ENCODE data around the gene ADCY6.
"Not testable (repeated sequence)": the region's sequence is repeated elsewhere in the genome, so short reads cannot be mapped to it uniquely, and the experiment has no call there.

The ADCY6 gene

DNA sequence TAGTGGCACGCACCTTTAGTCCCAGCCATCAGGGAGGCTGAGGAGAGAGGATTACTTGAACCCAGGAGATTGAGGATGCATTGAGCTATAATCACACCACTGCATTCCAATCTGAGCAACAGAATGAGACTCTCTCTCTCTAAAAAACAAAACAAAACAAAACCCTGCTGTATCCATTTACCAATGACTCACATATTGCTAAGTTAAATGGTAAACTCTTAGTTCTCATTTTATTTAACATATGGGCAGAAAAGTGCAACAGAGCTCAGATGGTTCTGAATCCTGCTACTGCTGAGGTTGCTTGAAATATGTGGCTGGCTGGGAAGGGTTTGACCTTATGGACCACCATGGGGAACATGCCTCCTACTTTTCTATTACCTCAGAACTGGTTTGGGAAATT, 38.7 kb downstream of the ADCY6 start:
- no peak for DNase-seq

DNA sequence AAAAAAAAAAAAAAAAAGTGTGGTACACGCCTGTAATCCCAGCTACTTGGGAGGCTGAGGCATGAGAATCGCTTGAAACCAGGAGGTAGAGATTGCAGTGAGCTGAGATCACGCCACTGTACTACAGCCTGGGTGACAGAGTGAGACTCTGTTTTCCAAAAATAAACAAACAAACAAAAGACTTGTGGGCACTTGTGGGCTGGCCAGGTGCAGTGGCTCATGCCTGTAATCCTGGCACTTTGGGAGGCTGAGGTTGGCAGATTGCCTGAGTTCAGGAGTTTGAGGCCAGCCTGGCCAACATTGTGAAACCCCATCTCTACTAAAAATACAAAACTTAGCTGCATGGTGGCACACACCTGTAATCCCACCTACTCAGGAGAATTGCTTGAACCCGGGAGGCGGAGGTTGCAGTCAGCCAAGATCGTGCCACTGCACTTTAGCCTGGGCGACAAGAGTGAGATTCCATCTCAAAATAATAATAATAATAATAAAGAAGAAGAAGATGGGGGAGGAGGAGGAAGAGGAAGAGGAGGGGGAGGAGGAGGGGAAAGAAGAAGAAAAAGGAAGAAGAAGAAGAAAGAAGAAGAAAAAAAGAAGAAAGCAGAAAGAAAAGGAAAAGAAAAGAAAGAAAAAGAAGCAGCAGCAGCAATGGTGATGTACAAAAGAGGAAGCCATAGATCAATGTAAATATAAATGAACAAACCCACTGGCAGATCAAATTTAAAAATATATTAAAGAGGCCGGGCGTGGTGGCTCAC, 44.5 kb downstream of the ADCY6 start:
- DNase-seq: no peak

DNA sequence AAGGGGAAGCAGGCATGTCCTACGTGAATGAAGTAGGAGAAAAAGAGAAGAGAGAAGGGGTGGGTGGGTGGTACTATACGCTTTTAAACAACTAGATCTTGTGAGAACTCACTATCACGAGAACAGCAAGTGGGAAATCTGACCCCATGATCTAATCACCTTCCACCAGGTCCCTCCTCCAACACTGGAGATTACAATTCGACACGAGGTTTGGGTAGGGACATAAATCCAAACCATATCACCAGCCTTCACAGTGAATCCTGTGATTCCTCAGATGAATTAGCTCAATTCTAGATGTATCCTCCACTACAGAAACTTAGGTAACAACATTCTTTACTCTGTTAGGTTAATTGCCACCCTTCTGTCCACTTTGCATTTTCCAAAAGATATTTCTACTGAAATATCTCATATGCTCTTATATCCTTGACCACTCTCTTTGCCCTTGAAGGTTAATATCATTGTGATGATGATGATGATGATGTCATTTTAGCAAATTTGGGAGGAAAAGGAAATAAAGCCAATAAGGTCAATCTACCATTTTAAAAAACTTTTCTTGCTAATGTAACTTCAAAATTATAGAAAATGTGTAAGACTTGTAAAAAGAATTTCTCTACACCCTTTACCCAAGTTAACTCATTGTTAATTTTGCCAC, 49.1 kb downstream of the ADCY6 start:
- no peak for DNase-seq

DNA sequence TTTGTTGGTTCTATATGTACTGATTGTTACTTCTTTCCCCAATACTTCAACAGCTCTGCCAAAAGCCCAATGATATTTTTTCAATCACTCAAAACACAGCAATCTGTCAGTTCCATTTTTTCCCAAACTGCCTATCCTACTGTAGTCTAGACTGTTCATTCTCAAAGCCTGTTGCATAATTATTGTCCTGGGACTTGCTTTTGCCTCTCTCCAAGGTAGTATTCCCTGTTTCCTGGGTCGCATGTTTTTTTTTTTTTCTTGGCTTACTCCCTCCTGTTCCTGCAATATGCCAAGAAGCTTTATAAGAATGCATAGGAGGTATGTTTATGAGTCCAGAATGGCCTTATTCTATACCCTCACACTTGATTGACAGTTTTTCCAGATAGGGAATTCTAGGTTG, 52.4 kb downstream of the ADCY6 start:
- no peak for DNase-seq

DNA sequence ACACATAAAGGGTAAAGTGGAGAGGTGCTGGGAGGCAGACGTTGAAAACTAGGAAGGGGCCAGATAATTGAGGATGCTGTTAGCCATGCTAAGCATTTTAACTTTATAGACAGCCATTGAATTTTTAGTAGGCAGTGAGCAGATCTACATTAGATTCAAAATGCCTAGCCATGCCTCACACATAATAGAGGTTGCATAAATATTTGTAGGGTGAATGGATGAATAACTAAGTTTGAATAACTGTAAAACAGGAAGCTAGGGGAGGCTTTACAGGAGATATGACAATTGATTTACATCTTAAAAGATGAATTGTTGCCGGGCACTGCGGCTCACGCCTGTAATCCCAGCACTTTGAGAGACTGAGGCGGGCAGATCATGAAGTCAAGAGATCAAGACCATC, 60.1 kb downstream of the ADCY6 start:
- DNase-seq: no peak

DNA sequence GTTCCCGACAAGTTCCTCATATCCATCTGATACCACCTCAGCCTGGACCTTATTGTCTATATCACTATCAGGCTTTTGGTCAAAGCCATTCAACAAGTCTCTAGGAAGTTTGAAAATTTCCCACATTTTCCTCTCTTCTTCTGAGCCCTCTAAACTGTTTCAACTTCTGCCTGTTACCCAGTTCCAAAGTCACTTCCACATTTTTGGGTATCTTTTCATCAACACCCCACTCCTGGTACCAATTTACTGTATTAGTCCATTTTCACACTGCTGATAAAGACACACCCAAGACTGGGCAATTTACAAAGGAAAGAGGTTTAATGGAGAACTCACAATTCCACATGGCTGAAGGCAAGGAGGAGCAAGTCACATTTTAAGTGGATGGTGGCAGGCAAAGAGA, 68.2 kb downstream of the ADCY6 start:
- DNase-seq: not testable (repeated sequence)

DNA sequence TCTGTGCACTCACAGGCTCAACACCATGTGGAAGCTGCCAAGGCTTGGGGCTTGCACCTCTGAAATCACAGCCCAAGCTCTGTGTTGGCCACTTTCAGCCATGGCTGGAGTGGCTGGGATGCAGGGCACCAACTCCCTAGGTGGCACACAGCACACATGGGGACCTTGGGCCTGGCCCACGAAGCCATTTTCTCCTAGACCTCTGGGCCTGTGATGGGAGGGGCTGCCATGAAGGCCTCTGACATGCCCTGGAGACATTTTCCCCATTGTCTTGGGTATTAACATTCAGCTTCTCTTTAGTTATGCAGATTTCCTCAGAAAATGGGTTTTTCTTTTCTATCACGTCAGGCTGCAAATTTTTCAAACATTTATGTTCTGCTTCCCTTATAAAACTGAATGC, 68.7 kb downstream of the ADCY6 start:
- not testable (repeated sequence) for DNase-seq

DNA sequence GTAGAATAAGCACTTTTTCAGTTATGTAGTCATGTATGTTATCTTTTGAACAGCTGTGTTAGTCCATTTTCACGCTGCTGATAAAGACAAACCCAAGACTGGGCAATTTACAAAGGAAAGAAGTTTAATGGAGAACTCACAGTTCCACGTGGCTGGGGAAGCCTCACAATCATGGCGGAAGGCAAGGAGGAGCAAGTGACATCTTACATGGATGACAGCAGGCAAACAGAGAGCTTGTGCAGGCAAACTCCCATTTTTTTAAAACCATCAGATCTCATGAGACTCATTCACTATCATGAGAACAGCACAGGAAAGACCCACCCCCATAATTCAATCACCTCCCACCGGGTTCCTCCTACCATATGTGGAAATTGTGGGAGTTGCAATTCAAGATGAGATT, 69.9 kb downstream of the ADCY6 start:
- not testable (repeated sequence) for DNase-seq

DNA sequence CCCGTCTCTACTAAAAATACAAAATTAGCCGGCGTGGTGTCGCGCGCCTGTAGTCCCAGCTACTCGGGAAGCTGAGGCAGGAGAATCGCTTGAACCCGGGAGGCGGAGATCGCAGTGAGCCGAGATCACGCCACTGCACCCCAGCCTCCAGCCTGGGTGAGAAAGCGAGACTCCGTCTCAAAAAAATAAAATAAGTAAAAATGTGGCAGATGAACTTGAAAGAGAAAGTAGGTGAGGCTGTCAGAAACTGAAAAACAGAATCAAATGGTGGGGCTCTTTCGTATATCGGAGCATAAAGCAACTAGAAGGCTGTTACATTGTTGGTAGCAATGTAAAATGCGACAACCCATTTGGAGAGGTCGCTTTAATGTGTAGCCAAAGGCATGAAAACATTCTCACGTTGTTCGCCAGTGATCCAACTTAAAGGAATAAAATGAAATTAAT, 71.6 kb downstream of the ADCY6 start:
- no peak for DNase-seq

DNA sequence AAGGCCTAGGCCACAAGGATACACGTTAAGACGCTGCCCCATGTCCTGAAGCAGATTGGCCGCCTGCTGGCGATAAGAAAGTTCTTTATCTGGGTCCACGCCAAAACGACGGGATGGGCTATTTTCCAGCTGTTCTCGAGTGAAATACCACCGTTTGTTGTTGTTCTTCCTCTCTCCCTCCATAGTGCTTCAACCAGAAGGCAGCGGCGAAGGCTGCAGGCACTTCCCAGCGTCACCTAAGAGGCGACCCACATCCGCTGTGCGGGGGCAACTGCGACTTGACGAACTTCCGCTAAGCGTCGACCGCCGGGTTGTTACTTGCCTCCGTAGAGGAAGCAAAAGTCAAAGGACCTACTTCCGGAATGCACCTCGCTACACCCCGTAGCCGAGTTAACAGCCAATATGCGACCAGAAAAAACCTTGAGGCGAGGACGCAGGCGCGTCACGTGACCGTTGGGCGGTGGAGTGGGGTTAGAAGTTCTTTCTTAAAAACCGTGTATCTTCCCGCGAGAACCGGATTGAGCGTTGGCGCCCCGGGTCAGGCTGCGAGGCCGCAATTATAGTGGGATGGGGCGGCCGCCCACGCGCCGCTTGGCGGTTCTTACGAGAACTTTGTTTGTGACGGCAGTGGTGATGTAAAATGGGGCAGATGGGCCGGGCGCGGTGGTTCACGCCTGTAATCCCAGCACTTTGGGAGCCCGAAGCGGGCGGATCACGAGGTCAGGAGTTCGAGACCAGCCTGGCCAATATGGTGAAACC, 72.2 kb downstream of the ADCY6 start, which contains the start of gene CCNT1:
Gene CCNT1 (minus strand): TSS at position 215 of the 759 bp plus-strand sequence. CDS start 32 bp downstream, at position 183.
- DNase-seq: peak; percentile 99

Measured in stimulated activated CD4-positive, alpha-beta T cell treated with anti-CD3 and anti-CD28 coated beads, Interleukin-15, amount 100 ng/mL, for 24 hours (primary cell).